ENCODE results near the gene CDH13. TPM values are rescaled to one million over a fixed set of nuclear protein-coding genes. Genes with fewer than 3 reads are reported as not detected.

CDH13 gene
- total RNA-seq, 2 donors from 2014 or later: 228 to 280 TPM

DNA sequence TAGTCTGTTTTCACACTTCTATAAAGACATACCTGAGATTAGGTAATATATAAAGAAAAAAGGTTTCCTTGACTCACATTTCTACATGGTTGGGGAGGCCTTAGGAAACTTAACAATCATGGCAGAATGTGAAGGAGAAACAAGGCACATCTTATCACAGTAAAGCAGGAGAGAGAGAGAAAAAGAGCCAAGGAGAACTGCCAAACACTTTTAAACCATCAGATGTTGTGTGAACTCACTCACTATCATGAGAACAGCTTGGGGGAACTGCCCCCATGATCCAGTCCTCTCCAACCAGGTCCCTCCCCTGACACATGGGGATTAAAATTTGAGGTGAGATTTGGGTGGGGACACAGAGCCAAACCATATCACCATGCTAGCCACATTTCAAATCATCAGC lies 547.9 kb downstream of the CDH13 start:
- TF ChIP-seq, protein P1, sequence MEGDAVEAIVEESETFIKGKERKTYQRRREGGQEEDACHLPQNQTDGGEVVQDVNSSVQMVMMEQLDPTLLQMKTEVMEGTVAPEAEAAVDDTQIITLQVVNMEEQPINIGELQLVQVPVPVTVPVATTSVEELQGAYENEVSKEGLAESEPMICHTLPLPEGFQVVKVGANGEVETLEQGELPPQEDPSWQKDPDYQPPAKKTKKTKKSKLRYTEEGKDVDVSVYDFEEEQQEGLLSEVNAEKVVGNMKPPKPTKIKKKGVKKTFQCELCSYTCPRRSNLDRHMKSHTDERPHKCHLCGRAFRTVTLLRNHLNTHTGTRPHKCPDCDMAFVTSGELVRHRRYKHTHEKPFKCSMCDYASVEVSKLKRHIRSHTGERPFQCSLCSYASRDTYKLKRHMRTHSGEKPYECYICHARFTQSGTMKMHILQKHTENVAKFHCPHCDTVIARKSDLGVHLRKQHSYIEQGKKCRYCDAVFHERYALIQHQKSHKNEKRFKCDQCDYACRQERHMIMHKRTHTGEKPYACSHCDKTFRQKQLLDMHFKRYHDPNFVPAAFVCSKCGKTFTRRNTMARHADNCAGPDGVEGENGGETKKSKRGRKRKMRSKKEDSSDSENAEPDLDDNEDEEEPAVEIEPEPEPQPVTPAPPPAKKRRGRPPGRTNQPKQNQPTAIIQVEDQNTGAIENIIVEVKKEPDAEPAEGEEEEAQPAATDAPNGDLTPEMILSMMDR (IDR thresholded peaks at IDR 0.05): no peak
- ATAC-seq (ENCODE audit: insufficient number of reproducible peaks, low FRiP score, low read depth): no peak

DNA sequence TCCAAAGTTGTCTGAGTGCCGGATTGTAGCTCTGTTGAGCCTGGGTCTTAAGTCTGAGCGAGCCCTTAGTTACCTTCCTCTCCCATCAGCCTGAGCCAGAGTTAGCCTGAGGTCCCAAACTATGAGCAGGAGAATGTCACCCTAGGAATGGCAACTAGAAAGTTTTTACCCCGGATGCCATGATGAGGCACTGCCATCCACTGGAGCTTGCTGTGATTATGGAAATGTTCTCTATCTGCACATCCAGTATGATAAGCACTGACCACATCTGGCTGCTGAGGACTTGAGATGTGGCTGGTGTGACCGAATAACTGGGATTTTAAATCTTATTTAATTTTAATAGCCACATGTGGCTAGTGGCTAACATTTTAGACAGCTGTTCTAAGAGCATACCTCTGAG lies 550.0 kb downstream of the CDH13 start:
- no peaks in the 10 kb centered on the region for H3K36me3 ChIP-seq
- no peaks in the 10 kb centered on the region for H3K27me3 ChIP-seq (replicated peaks; ENCODE audit: insufficient read depth)
- TF ChIP-seq, protein P1 (IDR thresholded peaks at IDR 0.05): no peak
- peaks cover 0 to 3% of the 10 kb centered on the region in 2 donors for H3K4me1 ChIP-seq (ENCODE audit: control insufficient read depth in 1 of 2, low read depth in 2 of 2)
- H3K27ac ChIP-seq: no peak overlapping the region
- no peak for ATAC-seq (ENCODE audit: insufficient number of reproducible peaks, low FRiP score, low read depth)
- no peak overlapping the region for H3K4me3 ChIP-seq
- DNase-seq (ENCODE audit: low spot score): no peak
- no peaks in the 10 kb centered on the region for H3K9me3 ChIP-seq

More for the DNA sequence above, 547.9 kb downstream of the CDH13 start:
- no peak overlapping the region for H3K27ac ChIP-seq
- H3K36me3 ChIP-seq: no peaks in the 10 kb centered on the region
- no peak overlapping the region for H3K4me3 ChIP-seq
- no peaks in the 10 kb centered on the region for H3K27me3 ChIP-seq (replicated peaks; ENCODE audit: insufficient read depth)
- DNase-seq (ENCODE audit: low spot score): no peak
- peaks cover 0 to 3% of the 10 kb centered on the region in 2 donors for H3K4me1 ChIP-seq (ENCODE audit: control insufficient read depth in 1 of 2, low read depth in 2 of 2)
- no peaks in the 10 kb centered on the region for H3K9me3 ChIP-seq

DNA sequence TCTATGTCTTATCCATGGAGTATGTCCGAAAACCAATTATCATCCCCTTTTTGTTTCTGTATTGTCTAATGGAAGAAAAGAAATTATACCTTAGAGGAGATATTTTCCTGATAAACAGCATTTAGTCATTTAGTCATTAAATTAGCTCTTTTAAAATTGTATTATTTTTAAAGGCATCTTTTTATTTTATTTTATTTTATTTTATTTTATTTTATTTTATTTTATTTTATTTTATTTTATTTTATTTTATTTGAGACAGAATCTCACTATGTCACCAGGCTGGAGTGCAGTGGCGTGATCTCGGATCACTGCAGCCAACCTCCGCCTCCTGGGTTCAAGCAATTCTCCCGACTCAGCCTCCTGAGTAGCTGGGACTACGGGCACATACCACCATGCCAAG lies 559.1 kb downstream of the CDH13 start:
- H3K27ac ChIP-seq: no peak overlapping the region
- no peaks in the 10 kb centered on the region for H3K27me3 ChIP-seq (replicated peaks; ENCODE audit: insufficient read depth)
- no peaks in the 10 kb centered on the region for H3K9me3 ChIP-seq
- ATAC-seq (ENCODE audit: insufficient number of reproducible peaks, low FRiP score, low read depth) (no peak), DNase-seq (ENCODE audit: low spot score) (no peak)
- no peaks in the 10 kb centered on the region for H3K36me3 ChIP-seq
- H3K4me1 ChIP-seq (ENCODE audit: control insufficient read depth in 1 of 2, low read depth in 2 of 2): no peaks in the 10 kb centered on the region
- H3K4me3 ChIP-seq: no peak overlapping the region
- TF ChIP-seq, protein P1 (IDR thresholded peaks at IDR 0.05): no peak

DNA sequence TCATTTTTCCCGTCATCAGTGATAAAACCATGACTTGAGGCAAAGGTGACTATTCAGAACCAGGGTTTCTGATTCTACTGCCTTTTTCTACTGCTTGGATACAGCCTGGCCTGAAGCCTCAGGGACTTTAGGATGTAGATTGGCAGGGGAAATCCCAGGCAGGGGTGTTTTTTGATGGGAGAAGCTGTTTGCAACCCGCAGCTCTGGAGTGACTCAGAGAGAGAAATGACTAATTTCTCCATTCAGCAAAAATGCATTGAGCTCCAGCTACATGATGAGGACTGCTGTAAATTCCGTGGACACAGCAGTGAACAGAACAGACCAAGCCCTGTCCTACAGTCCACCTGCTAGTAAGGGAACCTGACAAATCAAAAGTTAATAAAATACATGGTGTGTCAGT lies 560.6 kb downstream of the CDH13 start:
- Histone ChIP-seq H3K4me1 (ENCODE audit: control insufficient read depth in 1 of 2, low read depth in 2 of 2) (no peaks in the 10 kb centered on the region), H3K36me3 (no peaks in the 10 kb centered on the region), H3K27me3 (replicated peaks; ENCODE audit: insufficient read depth) (no peaks in the 10 kb centered on the region), H3K4me3 (no peak overlapping the region), H3K27ac (no peak overlapping the region), H3K9me3 (no peaks in the 10 kb centered on the region)
- TF ChIP-seq, protein P1 (IDR thresholded peaks at IDR 0.05): no peak
- ATAC-seq (ENCODE audit: insufficient number of reproducible peaks, low FRiP score, low read depth): no peak
- DNase-seq (ENCODE audit: low spot score): no peak

DNA sequence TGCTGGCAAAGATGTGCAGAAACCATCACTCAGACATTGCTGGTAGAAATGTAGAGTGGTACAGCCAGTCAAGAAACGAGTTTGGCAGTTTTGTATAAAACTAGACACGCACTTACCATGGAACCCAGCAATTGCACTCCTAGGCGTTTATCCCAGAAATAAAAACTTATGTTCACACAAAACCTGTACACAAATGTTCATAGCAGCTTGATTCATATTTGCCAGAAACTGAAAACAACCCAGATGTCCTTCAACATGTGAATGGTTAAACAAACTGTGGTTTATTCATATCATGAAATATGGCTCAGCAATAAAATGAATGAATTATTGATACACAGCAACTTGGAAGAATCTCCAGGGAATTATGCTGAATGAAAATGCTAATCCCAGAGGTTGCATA lies 570.0 kb downstream of the CDH13 start:
- ATAC-seq (ENCODE audit: insufficient number of reproducible peaks, low FRiP score, low read depth): no peak

More for the DNA sequence above, 570.0 kb downstream of the CDH13 start:
- Histone ChIP-seq H3K4me3 (no peak overlapping the region), H3K27ac (no peak overlapping the region), H3K36me3 (no peaks in the 10 kb centered on the region), H3K9me3 (no peaks in the 10 kb centered on the region), H3K4me1 (ENCODE audit: control insufficient read depth in 1 of 2, low read depth in 2 of 2) (no peaks in the 10 kb centered on the region), H3K27me3 (replicated peaks; ENCODE audit: insufficient read depth) (no peaks in the 10 kb centered on the region)
- TF ChIP-seq, protein P1 (IDR thresholded peaks at IDR 0.05): no peak
- DNase-seq (ENCODE audit: low spot score): no peak
